Right kidney (tissue), 9 donors: Measurements from ENCODE around the gene PIWIL1.

Experiments used
- DNase-seq: peaks from one replicate; pipeline ENCODE4 v3.0.0-alpha.2; 2016
- long read RNA-seq, 8 donors: transcript quantifications; one replicate each; lab custom pipeline, GENCODE V29; 2026

PIWIL1 gene
- long read RNA-seq, donor 1, result 0 reads
- long read RNA-seq, donor 2, result 0 reads
- long read RNA-seq, donor 3, result 0 reads
- long read RNA-seq, donor 4, result 0 reads
- long read RNA-seq, donor 5, result 0 reads
- long read RNA-seq, donor 6, result 0 reads
- long read RNA-seq, donor 7, result 0 reads
- long read RNA-seq, donor 8, result 0 reads

- DNase-seq, result no peak
Measured at GRCh38 chr12:130337488-130338303, at the start of gene PIWIL1. Gene PIWIL1 (plus strand): TSS chr12:130337887. CDS start chr12:130342592, 4,705 bp downstream.

DNA sequence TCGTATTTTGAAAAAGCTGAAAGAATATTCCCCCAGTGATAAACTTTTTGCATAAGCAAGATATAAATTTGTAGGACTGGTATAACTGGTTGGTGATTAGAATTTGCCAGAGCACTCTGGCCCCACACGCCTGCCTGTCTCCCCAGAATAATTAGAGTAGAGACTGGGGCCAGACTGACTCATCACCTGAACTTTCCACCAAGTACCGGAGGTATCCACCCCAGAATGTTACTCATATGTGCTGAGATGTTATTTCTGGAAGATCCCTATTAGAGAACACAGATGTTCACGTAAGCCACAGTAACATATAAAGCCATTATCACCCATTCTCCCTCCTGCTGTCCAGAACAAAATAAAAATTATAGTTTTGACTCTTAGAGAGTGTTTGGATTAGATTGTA lies 49.5 kb upstream of the PIWIL1 start:
- no peak for DNase-seq

GRCh38 chr12:130288691-130289090 lies 49.0 kb upstream of the PIWIL1 start:
- DNase-seq, result no peak

DNA sequence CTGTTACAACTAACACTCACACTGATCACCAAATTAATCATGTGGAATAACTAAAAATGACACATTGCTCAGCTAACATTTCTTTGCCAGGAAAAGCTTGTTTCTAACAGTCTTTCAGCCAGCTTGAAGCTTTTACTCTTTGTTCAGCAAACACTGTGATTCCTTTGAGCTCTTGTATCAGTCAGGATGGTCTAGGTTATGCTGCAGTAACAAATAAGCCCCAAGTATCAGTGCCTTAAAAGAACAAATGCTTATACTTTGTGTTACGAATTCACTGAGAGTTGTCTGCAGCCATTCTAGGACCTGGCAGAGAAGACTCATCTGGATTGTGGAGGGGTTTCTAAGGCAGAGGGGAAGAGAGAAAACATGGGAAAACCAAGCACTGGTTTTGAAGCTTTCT lies 47.6 kb upstream of the PIWIL1 start:
- no peak for DNase-seq

DNA sequence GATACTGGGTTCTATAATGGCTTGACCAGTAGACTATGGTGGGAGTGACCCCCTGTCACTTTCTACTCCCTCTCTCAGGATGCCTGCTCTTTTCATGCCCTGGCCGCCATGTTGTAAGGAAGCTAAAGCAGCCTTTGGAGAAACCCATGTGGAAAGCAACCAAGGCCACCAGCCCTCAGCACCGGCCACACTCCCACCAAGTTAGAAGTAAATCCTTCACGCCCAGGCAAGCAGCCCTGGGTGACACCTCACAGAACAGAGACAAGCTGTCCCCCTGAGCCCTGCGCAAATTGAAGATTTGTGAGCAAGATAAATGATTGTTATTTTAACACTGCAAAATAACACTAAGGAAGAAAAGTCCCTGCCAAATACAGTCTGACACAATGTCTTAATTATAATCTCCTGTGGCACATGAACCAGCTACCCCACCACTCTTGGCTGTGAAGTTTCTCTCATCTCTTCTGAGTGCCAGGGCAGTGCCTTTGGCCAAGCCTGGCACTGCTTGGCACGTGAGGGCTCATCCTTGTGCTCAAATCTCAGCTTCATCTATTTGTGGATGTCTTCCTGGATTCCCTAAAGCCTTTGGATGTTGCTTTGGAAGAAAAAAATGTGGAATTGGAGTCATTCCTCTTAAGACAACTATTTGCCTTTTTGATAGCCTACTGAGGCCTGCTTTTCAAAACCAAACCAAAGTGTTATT lies 39.2 kb upstream of the PIWIL1 start:
- no peak for DNase-seq

- no peak for DNase-seq
Measured at GRCh38 chr12:130299574-130299973, 38.1 kb upstream of the PIWIL1 start.

- no peak for DNase-seq
Measured at GRCh38 chr12:130300090-130300489, 37.6 kb upstream of the PIWIL1 start.

- DNase-seq, result no peak
Measured at GRCh38 chr12:130300737-130301535, 36.8 kb upstream of the PIWIL1 start.

GRCh38 chr12:130301559-130301958 lies 36.1 kb upstream of the PIWIL1 start:
- DNase-seq, result no peak

DNA sequence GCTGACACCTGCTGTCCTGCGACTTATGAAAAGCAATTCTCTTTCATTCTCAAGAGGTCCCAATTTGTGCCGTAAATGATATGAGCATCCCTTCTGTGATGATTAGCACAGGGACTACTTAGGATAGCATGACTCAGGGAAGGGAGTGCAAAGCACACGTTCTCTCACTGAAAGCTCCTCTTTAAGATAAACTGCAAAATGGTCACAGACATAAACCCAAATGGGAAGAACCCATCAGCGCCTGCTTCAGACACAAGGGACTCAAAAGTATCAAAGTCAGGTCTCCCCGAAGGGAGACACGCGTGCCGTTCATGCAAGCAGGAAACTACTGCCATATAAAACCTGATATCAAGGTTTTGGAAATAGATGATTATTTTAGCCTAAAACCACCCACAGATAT lies 33.9 kb upstream of the PIWIL1 start:
- DNase-seq, result no peak

DNA sequence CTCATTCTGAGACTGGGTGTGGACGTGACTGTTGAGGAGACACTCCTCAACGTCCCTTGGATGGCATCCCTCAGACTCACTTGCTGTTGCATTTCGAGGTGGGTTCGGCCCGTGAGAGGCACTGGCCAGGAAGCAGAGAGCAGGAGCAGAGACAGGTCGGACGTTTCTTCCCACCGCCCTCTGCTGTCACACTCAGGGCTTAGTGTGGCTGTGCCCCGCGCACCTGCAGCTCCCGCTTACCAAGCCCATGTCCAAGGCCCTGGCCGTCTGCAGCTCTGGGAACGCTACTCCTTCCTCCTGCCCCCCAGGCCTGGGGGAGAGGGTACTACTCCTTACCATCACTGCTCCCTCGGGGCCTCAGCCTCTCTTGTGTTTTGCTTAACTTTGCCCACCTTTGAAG lies 29.8 kb upstream of the PIWIL1 start:
- DNase-seq, result no peak

DNA sequence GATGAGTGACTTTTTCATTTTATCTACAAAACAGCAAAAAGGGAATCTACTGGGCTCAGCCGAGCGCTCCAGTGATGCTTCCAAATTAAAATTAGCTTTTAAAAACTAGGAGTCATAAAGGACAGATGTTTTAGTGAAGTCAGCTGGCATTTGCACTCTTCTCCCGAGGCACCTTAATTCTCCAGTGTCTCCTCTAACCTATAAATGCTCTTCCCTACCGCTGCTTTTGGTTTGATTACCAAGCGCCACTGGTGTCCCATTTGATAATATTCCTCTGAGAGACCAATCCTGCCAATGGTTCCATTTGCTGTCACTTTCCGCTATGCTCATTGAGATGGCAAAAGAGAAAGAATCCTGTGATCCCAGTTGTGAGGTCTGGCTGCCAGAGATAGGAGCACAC lies 29.3 kb upstream of the PIWIL1 start:
- DNase-seq, result no peak

DNA sequence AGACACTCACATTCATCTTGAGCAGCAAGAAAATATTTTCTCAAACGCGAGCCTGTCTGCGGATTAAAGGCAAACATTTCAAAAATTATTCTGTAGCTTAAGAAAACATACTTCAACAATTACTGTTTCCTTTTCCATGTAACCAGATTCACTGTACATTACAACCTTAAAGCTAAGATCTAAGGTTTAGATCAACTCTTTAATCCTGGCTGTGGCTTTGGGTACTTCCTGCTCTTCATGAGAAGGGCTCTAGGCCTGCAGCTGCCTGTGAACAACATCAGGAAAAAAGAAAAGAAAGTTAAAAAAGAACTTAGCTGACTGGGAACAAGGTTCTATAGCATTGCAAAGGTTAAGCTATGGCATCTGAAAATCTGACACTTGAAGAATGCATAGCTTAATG lies 21.4 kb upstream of the PIWIL1 start:
- DNase-seq, result no peak

DNA sequence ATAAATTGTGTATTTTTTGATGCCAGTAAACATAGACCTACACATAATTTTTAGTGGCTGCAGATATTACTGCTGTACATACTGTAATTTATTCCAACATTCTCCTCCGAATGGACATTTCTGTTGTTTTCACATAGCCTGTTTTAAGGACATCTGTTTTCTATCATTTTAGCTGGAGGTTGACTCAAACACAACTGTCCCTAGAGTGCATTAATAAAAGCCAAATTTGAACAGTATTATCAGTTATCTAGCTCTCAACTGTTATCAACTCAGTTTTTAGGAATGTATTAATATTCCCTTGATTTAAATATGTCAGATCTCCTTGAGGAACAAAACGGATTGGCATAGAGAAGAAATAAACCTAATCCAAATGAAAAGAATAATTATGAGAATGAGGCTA lies 17.2 kb upstream of the PIWIL1 start:
- no peak for DNase-seq

DNA sequence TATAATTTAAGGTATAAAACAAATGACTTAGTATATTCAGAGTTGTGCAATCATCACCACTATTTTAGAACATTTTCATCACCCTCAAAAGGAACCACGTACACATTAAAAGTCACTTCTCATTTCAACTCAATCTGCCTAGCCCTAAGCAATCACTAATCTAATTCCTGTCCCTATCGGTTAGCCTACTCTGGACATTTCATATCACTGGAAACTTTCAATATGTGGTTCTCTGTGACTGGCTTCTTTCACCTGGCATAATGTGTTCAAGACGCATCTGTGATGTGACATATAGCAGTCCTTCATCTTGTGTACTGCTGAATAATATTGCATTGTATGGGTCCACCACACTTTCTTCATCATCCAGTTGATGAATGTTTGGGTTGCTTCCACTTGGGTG lies 15.4 kb upstream of the PIWIL1 start:
- no peak for DNase-seq

DNA sequence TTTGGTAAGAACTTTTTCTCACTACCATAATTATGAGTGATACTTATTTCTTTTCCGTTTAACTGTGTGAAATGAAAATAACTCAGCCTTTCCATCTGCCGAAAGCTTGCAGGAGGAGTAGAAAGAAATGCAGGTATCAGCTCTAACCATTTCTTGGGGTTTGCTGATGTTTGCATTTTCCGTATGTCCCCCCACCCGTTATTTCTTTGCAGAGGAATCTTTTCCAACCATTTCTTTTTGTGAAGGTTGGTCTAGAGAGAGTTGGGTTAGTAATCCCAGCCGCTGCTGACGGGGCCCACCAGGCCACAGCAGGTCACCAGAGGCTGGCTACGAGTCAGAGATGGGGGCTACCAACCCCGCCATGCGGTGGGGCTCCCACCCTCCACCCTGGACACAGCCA lies 7.0 kb upstream of the PIWIL1 start:
- no peak for DNase-seq

- DNase-seq, result no peak
Measured at GRCh38 chr12:130331146-130331545, 6.5 kb upstream of the PIWIL1 start.

- DNase-seq, result no peak
Measured at GRCh38 chr12:130333341-130333740, 4.3 kb upstream of the PIWIL1 start.

DNA sequence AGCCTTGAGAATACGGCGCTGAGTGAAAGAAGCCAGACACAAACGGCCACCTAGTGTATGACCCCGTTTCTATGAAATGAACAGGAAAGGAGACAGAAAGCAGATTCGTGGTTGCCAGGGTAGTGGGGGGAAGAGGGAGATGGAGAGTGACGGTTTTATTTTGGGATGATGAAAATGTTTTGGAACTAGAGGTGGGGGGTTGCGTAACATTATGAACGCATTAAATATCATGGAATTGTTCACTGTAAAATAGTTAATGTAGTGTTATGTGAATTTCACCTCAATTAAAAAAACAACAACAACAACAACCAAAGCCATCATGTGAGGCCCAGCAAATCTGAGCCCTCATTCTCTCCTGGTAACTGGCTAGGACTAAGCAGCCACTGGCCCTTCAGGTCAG lies 3.3 kb upstream of the PIWIL1 start:
- DNase-seq, result no peak

DNA sequence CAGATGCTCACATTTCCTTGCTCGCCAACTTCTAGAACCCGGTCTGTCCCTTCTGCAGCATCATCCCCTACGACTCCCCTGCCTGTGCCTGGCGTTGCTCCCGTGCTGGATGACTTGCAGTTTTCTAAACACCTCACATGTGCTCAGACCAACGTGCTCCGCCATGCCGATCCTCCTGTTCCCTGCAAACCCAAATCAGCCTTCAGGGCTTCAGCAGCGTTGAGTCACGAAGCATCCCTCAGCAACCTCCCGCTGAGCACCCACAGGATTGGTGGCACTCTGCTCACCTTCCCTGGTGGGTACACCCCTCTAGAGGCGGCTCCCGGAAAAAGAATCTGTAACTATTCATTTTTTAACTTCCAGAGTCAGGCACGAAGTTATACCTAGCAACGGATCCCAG lies 2.8 kb upstream of the PIWIL1 start:
- DNase-seq, result no peak

DNA sequence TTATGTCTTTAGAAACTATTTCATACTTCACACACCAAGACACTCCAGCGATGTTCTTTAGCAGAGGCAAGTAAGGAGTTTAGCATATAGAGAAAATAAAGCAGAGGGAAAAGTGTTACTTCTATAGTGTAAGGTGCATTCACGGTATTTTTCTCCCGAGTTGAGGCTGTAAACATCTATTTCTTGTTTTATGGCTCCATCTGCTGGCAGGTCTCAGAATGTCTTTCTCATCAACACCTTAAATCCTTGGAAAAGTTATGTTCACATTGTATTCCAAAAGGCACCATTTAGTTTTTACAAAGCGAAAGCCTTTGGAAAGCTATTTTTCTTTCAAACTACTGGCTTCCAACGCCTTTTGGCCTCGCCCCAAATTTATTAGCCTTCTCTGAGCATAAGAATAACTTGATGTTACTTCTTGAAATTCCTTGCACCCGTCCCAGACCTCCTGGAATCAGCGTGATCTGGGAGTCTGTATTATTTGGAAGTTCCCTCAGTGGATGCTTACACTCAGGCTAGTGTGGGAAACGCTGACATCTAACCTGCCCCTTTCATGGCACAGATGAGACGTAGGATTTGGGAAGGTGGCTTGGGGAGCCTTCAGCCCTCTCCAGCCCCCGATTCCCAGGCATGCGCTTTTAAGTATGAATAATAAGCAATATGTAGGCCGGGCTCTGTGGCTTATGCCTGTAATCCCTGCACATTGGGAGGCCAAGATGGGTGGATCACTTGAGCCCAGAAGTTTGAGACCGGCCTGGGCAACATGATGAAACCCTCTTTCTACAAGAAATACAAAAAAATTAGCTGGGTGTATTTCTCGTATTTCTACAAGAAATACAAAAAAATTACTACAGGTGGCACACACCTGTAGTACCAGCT lies 1.9 kb upstream of the PIWIL1 start:
- DNase-seq, result no peak
